Thyroid gland (tissue), 4 donors: Measurements from ENCODE around the gene KCNA5. TPM values are rescaled to one million over a fixed set of nuclear protein-coding genes. Genes with fewer than 3 reads are reported as not detected.

Source experiments
- DNase-seq, 2 donors: peaks; one replicate each; pipeline ENCODE4 v3.0.0-alpha.2; 2019
- H3K27ac ChIP-seq, 3 donors: fragments of 200-600 bp; sonication (generic); 1 replicate in 2 of 3; 2 replicates in 1 of 3; pipeline ENCODE4 v1.5.1; 2016 to 2019; ENCODE audit warnings: mild to moderate bottlenecking in 1 of 3, moderate library complexity in 1 of 3
- H3K27me3 ChIP-seq: fragments of 200-600 bp; sonication (generic); one replicate; pipeline ENCODE4 v1.5.1; 2019
- H3K36me3 ChIP-seq, 2 donors: fragments of 200-600 bp; sonication (generic); one replicate each; pipeline ENCODE4 v1.5.1; 2016 to 2019
- H3K4me1 ChIP-seq, 2 donors: fragments of 200-600 bp; sonication (generic); one replicate each; pipeline ENCODE4 v1.5.1; 2017 to 2019
- H3K4me3 ChIP-seq, 3 donors: fragments of 200-600 bp; sonication (generic); replicated peaks in 1 of 3; 1 replicate in 2 of 3; 2 replicates in 1 of 3; pipeline ENCODE4 v1.5.1; 2016; ENCODE audit warnings: mild to moderate bottlenecking in 1 of 3
- H3K9me3 ChIP-seq: fragments of 200-600 bp; sonication (generic); one replicate; pipeline ENCODE4 v1.5.1; 2017
- POLR2A ChIP-seq, 2 donors: fragments of 450-650 bp; IDR thresholded peaks; one replicate each; pipeline ENCODE4 v1.6.1; 2017; ENCODE audit warnings: antibody characterized with exemption in 2 of 2, mild to moderate bottlenecking in 2 of 2, moderate library complexity in 1 of 2
- WGBS, 2 donors: methylation state at CpG; one replicate each; pipeline ENCODE4 v1.1.5; 2017; 5-methylcytosine and 5-hydroxymethylcytosine counted together
- intact Hi-C: fragments of 100-400 bp; cut with DNase I; formaldehyde crosslinking; loops from one replicate; pipeline ENCODE4 v1.15.1; 2023
- total RNA-seq, 4 donors: library from RNA; depleted of rRNA; stranded (reverse); fragments of >200 nt; gene quantifications; one replicate each; pipeline ENCODE4 v1.2.3, GENCODE V29; 2016
- TF ChIP-seq, protein P1 (sequence below), 6 experiments: fragments of 200-600 bp in 3 of 6; fragments of 450-650 bp in 3 of 6; sonication (generic) in 3 of 6; IDR thresholded peaks; one replicate each; pipeline ENCODE4 v1.5.1; 2016 to 2019; ENCODE audit warnings: antibody characterized with exemption in 6 of 6, mild to moderate bottlenecking in 2 of 6, inconsistent platforms in 1 of 6, moderate library complexity in 1 of 6

The KCNA5 gene
- total RNA-seq, 4 donors from 2014 or later: 0.40 to 1.0 (median 0.76) TPM

DNA sequence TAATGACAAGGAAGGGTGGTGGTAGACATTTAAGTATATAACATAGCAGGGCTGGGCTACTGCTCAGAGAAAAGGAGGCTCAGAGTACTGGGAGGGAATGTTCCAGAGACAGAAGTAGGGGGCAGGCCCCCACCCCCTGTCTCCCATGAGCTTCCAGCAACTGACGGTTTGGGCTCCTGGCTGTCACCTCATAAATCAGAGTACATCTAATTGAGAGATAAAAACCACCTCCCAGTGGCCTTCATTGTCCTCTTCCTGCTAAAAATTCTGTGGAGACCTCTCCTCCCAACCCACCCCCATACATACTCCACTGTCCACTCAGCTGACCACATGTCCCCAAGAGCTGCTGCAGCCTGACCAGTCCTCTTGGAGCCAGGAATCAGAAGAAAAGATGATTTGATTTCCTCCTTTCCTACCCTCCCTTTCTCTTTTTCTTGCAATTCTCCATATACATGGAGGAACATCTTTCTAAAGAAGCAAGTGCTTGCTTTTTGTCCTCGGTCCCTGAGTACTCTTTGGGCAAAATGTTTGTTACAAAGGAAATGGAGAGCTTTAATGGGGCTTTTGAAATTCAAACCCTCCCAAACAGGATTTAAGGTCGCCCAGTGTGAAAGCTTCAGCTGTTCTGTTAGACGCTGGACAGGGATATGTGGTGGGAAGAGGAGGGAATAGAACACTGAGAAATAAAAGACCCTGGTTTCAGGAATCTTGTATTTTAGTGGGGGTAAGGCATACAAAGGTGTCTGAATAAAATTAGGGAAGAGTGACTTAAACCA lies 16.4 kb upstream of the KCNA5 start:
- TF ChIP-seq, protein P1, sequence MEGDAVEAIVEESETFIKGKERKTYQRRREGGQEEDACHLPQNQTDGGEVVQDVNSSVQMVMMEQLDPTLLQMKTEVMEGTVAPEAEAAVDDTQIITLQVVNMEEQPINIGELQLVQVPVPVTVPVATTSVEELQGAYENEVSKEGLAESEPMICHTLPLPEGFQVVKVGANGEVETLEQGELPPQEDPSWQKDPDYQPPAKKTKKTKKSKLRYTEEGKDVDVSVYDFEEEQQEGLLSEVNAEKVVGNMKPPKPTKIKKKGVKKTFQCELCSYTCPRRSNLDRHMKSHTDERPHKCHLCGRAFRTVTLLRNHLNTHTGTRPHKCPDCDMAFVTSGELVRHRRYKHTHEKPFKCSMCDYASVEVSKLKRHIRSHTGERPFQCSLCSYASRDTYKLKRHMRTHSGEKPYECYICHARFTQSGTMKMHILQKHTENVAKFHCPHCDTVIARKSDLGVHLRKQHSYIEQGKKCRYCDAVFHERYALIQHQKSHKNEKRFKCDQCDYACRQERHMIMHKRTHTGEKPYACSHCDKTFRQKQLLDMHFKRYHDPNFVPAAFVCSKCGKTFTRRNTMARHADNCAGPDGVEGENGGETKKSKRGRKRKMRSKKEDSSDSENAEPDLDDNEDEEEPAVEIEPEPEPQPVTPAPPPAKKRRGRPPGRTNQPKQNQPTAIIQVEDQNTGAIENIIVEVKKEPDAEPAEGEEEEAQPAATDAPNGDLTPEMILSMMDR (IDR thresholded peaks at IDR 0.05): no peak
- no peak for TF ChIP-seq POLR2A (IDR thresholded peaks at IDR 0.05)
- no peak for DNase-seq
- Histone ChIP-seq H3K4me3 (no peak overlapping the region), H3K9me3 (no peaks in the 10 kb centered on the region), H3K27me3 (no peaks in the 10 kb centered on the region), H3K27ac (no peak overlapping the region), H3K4me1 (no peaks in the 10 kb centered on the region), H3K36me3 (no peaks in the 10 kb centered on the region)
- intact Hi-C loops: no loop called here
- WGBS, 2 donors: 67 to 71% methylated on average over 4 of the region's 4 CpGs

DNA sequence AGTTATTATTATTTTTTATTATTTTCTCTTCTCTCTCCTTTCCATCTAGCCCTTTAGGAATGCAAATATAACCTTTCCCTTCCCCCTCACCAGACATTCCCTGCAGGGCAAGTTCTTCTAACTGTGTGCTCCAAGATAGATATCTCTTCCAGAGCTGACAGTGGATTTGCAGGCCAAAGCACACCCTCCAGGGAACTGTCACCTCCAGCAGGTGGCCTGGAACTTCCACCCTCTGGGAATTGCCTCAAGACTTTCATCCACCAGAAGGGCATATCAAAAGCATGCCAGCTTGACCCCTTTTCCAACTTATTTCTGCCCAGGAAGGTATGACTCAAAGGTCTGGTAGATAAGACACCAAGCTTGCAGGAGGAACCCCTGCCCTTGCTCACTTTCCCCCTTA lies 13.6 kb upstream of the KCNA5 start:
- Histone ChIP-seq H3K4me1 (peaks cover 0 to 9% of the 10 kb centered on the region in 2 donors), H3K27me3 (no peaks in the 10 kb centered on the region), H3K9me3 (no peaks in the 10 kb centered on the region), H3K36me3 (no peaks in the 10 kb centered on the region), H3K27ac (no peak overlapping the region), H3K4me3 (no peak overlapping the region)
- DNase-seq: no peak
- TF ChIP-seq POLR2A (IDR thresholded peaks at IDR 0.05): no peak
- TF ChIP-seq, protein P1 (IDR thresholded peaks at IDR 0.05): no peak
- intact Hi-C loops: no loop called here

DNA sequence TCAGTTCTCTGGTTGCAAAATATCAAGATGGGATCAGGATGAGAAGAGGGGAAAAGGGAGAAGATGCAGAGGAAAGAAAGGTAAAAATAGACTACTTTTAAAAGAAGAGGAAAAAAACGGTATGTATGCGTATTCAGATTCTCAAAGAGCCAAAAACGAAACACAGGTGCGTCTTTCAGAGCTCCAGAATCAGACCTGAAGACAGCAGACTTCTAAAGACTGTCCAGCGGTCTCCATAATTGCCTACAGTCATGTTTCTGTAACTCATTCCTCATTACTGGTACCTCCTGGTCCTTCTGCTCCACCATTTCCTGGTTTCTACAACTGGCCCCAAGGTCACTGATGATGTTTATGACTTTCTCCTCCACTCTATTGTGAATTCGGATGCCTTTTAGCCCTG lies 12.4 kb upstream of the KCNA5 start:
- no peaks in the 10 kb centered on the region for H3K27me3 ChIP-seq
- WGBS, 2 donors: 92 to 95% methylated on average over 6 of the region's 6 CpGs
- H3K4me1 ChIP-seq: peaks cover 0 to 9% of the 10 kb centered on the region in 2 donors
- H3K36me3 ChIP-seq: no peaks in the 10 kb centered on the region
- H3K4me3 ChIP-seq: no peak overlapping the region
- intact Hi-C loops: no loop called here
- no peak overlapping the region for H3K27ac ChIP-seq
- TF ChIP-seq, protein P1 (IDR thresholded peaks at IDR 0.05): no peak
- H3K9me3 ChIP-seq: no peaks in the 10 kb centered on the region
- DNase-seq: no peak

DNA sequence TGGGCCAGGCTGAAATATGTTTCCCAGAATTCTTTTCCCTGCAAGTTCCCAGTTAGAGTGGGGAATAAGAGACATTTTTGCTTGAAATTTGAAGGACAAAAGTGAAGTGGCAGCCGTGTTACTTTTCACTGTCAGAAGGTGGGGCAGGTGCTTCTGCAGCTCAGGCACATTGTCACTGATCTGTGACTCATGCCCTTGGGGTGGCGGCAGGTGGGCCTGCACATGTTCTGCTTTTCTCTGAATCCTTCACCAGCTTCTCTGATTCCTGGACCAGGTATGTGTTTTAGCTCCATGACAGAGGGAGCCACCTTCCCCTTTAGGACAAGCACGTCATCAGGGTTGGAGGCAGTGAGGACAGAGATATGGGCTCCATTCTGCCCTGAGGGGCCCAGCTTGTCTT lies 11.7 kb upstream of the KCNA5 start:
- no peak for TF ChIP-seq POLR2A (IDR thresholded peaks at IDR 0.05)
- TF ChIP-seq, protein P1 (IDR thresholded peaks at IDR 0.05): no peak
- H3K27ac ChIP-seq: no peak overlapping the region
- H3K9me3 ChIP-seq: no peaks in the 10 kb centered on the region
- no peak for DNase-seq
- H3K27me3 ChIP-seq: no peaks in the 10 kb centered on the region
- H3K4me3 ChIP-seq: no peak overlapping the region
- no peaks in the 10 kb centered on the region for H3K36me3 ChIP-seq
- peaks cover 0 to 9% of the 10 kb centered on the region in 2 donors for H3K4me1 ChIP-seq
- intact Hi-C loops: no loop called here
- 89 to 90% methylated on average over 3 of the region's 3 CpGs for WGBS, 2 donors

DNA sequence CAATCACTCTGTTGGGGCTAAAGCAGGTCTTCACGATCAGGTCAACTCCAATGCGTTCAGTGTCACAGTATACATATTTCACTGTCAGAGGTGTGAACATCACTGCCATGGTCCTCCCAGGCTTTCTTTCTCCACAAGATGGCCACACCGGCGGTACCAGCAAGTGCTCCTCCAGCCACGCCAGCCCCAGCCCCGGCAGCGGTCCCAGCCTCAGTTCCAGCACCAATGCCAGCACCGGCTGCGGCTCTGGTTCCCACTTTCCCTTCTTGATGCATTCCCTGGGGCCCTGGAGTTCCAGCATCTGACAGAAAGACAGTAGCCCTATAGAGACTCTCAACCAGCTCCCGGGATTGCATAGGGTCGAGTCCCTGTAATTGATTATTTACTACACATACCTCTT lies 10.9 kb upstream of the KCNA5 start:
- DNase-seq: no peak
- no peaks in the 10 kb centered on the region for H3K36me3 ChIP-seq
- peaks cover 0 to 9% of the 10 kb centered on the region in 2 donors for H3K4me1 ChIP-seq
- WGBS, 2 donors: 95% methylated on average over 11 of the region's 11 CpGs
- no peak for TF ChIP-seq POLR2A (IDR thresholded peaks at IDR 0.05)
- TF ChIP-seq, protein P1 (IDR thresholded peaks at IDR 0.05): no peak
- intact Hi-C loops: no loop called here
- H3K9me3 ChIP-seq: no peaks in the 10 kb centered on the region
- H3K4me3 ChIP-seq: no peak overlapping the region
- H3K27ac ChIP-seq: no peak overlapping the region
- H3K27me3 ChIP-seq: no peaks in the 10 kb centered on the region
